GM12865 (cell line): ENCODE measurements around the gene HCK.
"Not testable (repeated sequence)": the region's sequence is repeated elsewhere in the genome, so short reads cannot be mapped to it uniquely, and the experiment has no call there.

Experiments used
- DNase-seq: peaks from one replicate; pipeline ENCODE4 v3.0.0; 2010; ENCODE audit warnings: low read depth
- H3K4me3 ChIP-seq: 2 replicates; pipeline ENCODE4 v1.5.1; 2011; ENCODE audit warnings: mild to moderate bottlenecking, low read depth, low read length, control low read depth
- TF ChIP-seq, protein P1 (sequence below): IDR thresholded peaks from 2 replicates; pipeline ENCODE4 v1.5.1; 2011; ENCODE audit warnings: low read length, control low read depth, low read depth, inconsistent platforms; ENCODE audit not compliant: insufficient read depth; ENCODE audit errors: missing control alignments

HCK gene

GRCh38 chr20:32029561-32029960 lies 22.5 kb upstream of the HCK start:
- DNase-seq = no peak
- H3K4me3 ChIP-seq = no peak overlapping the region
- TF ChIP-seq, protein P1, sequence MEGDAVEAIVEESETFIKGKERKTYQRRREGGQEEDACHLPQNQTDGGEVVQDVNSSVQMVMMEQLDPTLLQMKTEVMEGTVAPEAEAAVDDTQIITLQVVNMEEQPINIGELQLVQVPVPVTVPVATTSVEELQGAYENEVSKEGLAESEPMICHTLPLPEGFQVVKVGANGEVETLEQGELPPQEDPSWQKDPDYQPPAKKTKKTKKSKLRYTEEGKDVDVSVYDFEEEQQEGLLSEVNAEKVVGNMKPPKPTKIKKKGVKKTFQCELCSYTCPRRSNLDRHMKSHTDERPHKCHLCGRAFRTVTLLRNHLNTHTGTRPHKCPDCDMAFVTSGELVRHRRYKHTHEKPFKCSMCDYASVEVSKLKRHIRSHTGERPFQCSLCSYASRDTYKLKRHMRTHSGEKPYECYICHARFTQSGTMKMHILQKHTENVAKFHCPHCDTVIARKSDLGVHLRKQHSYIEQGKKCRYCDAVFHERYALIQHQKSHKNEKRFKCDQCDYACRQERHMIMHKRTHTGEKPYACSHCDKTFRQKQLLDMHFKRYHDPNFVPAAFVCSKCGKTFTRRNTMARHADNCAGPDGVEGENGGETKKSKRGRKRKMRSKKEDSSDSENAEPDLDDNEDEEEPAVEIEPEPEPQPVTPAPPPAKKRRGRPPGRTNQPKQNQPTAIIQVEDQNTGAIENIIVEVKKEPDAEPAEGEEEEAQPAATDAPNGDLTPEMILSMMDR = no peak

DNA sequence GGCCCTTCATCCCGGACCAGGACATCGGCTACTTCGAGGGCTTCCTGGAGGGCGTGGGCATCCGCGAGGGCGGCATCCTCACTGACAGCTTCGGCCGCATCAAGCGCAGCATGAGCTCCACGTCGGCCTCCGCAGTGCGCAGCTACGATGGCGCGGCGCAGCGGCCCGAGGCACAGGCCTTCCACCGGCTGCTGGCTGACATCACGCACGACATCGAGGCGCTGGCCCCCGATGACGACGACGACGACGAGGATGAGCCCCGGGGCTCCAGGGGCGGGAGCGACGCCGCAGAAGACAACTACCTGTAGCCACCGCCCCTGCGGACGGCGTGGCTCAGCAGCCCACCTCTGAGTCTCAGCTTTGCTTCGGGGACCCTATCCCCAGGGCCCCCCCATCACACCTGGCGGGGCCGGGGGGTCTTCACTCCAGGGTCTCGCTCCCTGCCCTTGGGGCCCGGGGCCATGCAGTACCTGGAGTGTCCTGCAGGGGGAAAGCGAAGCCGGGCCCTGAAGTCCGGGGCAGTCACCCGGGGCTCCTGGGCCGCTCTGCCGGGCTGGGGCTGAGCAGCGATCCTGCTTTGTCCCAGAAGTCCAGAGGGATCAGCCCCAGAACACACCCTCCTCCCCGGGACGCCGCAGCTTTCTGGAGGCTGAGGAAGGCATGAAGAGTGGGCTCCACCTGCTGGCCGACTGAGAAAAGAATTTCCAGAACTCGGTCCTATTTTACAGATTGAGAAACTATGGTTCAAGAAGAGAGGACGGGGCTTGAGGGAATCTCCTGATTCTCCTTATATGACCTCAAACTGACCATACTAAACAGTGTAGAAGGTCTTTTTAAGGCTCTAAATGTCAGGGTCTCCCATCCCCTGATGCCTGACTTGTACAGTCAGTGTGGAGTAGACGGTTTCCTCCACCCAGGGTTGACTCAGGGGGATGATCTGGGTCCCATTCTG lies 20.8 kb upstream of the HCK start:
- H3K4me3 ChIP-seq = peak overlapping the region; percentile 41
- DNase-seq = peak; percentile 65
- TF ChIP-seq, protein P1 = peak; percentile 93

DNA sequence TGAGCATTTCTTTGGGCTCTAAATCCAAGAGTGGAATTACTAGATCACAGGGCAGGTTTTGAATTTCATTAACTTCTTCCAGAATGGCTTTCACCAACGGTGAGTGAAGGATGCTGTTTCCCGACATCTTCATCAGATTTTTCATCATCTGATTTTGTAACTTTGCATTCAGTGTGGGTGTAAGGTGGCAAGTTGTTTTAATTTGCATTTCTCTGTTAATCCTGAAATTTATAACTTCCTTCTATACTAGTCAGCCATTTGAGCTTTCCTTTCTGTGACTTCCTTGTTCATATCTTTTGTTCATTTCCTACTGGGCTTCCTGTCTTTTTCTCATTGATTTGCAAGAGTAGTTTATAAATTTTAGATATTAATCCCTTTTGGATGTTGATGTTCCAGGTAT lies 18.7 kb upstream of the HCK start:
- no peak for DNase-seq
- no peak overlapping the region for H3K4me3 ChIP-seq
- TF ChIP-seq, protein P1 = no peak

- not testable (repeated sequence) for H3K4me3 ChIP-seq, DNase-seq
Measured at GRCh38 chr20:32033721-32034120, 18.3 kb upstream of the HCK start.

- DNase-seq = peak; percentile 56
- TF ChIP-seq, protein P1 = peak; percentile 55
- H3K4me3 ChIP-seq = no peak overlapping the region
Measured at GRCh38 chr20:32034581-32035425, 17.2 kb upstream of the HCK start.

- no peak overlapping the region for H3K4me3 ChIP-seq
- TF ChIP-seq, protein P1 = no peak
- DNase-seq = peak; percentile 57
Measured at GRCh38 chr20:32035426-32035779, 16.6 kb upstream of the HCK start.

- no peak overlapping the region for H3K4me3 ChIP-seq
- DNase-seq = no peak
- TF ChIP-seq, protein P1 = no peak
Measured at GRCh38 chr20:32036252-32036651, 15.8 kb upstream of the HCK start.
